ENCODE data around the gene KRT27. TPM values are rescaled to one million over a fixed set of nuclear protein-coding genes. Genes with fewer than 3 reads are reported as not detected.
A peak's percentile ranks its signal among the peaks of the same experiment; 100 is the strongest.

The KRT27 gene
- total and polyA plus RNA-seq, 9 of the 15 experiments (the other 6 are each of a cell fraction or from before 2014, with no cell fraction given), result 0.10 TPM; not detected in 8

DNA sequence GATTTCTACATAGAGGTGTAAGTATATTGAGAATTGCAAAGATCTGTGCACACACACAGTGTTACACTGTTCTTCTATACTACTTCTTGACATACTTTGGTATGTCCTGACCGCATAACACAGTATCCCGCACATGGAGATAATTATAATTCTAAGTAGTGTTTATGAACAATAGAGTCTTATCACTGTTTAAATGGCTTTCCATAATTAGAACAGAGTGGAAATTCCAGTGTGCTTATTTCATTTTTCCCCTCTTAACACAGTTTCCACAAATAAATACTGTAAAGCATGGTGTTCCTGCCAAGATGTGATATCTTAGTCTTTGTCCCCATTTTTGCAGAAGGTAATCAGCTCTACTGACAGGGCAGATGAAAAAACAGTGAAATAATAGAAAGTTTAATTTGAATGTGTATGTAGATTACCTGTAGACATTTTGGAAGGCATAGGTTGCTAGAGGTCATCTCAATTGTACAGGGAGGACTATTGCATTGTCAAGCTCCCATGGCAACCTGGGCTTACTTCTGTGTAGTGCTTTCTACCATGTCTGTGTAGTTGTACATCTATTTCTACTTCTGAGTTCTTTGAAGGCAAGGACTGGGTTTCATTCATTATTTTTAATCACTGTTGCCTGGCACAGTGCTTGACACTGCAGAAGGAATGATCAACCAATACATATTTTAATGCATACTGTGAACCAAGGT is 27.5 kb upstream of the KRT27 start:
- 42% methylated on average over 2 of the region's 2 CpGs for WGBS (ENCODE audit: insufficient coverage, low coverage, missing lambda C conversion rate)
- Histone ChIP-seq H3K4me3 (no peak overlapping the region), H2AFZ (ENCODE audit: low read depth, low read length) (no peak overlapping the region), H3K27ac (ENCODE audit: extremely low read depth, low read depth, low read length) (no peak overlapping the region), H4K20me1 (replicated peaks; ENCODE audit: control insufficient read depth, insufficient read depth, low read length) (no peaks in the 10 kb centered on the region), H3K4me1 (replicated peaks in 1 of 2; ENCODE audit: control insufficient read depth in 2 of 2, insufficient read depth in 2 of 2, low read length in 2 of 2) (no peaks in the 10 kb centered on the region; a peak in 1 of 5 replicates), H3K79me2 (ENCODE audit: control insufficient read depth, insufficient read depth, low read length) (no peaks in the 10 kb centered on the region), H3K36me3 (ENCODE audit: control insufficient read depth, insufficient read depth, low read length) (no peaks in the 10 kb centered on the region), H3K9me3 (replicated peaks; ENCODE audit: control insufficient read depth, insufficient read depth, low read depth, low read length) (no peaks in the 10 kb centered on the region), H3K9me1 (ENCODE audit: control insufficient read depth, insufficient read depth, low read length) (no peaks in the 10 kb centered on the region), H3K4me2 (ENCODE audit: insufficient read depth, low read length) (no peak overlapping the region), H3K9ac (ENCODE audit: insufficient read depth in 1 of 2, low read depth in 2 of 2, low read length in 2 of 2) (no peak overlapping the region), H3K27me3 (ENCODE audit: control insufficient read depth in 2 of 2, insufficient read depth in 2 of 2, low read length in 2 of 2) (peaks cover 3 to 10% of the 10 kb centered on the region in 2 experiments; a peak in 3 of 5 replicates)
- ChIA-PET POLR2A (interaction anchor here (1.2 to 2.0 kb wide), 3 partner anchors 9 to 881 kb away, joined by 3 to 8 read pairs (median 3); no protein-coding TSS in a partner anchor), CTCF (ENCODE audit: low intra/inter-chr PET ratio) (no interaction called here)
- ATAC-seq (no peak), FAIRE-seq (no peak), DNase-seq (ENCODE audit: extremely low read depth in 1 of 4, low spot score in 3 of 4) (no peak)
- intact Hi-C loops (cut with micrococcal nuclease) (no loop called here), in situ Hi-C loops (cut with MboI) (loop anchor here (10.0 kb wide), 1 partner anchor 95 kb away; no protein-coding TSS in a partner anchor)
- no TSS peak for BruUV-seq (replicated peaks)
- TF ChIP-seq KAT7 (CRISPR knock-in tag; IDR thresholded peaks at IDR 0.05; ENCODE audit: borderline replicate concordance) (no peak), RFX1 (IDR thresholded peaks at IDR 0.05) (peak; percentile 20; the same call in 1 of the 2 replicates)

DNA sequence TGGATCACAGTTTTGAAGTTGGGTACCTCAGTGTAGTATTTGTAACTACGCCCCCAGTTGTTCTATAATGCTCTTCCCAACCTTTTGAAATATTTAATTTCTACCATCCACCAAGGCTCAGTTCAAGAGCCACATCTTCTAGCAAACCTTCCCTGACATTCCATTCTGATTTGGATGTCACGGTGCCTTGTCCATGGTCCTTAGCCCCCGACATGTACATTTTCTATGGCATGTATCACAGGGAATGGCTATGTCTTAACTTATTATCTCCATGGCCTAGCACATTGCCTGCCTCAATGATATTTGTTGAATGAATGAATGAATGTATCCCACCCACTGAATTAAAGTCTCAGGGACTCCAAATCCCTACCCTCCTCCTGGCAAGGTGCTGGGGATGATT is 23.8 kb upstream of the KRT27 start:
- H3K9ac ChIP-seq (ENCODE audit: insufficient read depth in 1 of 2, low read depth in 2 of 2, low read length in 2 of 2), result no peak overlapping the region
- H3K9me1 ChIP-seq (ENCODE audit: control insufficient read depth, insufficient read depth, low read length), result no peaks in the 10 kb centered on the region
- POLR2A ChIA-PET, result interaction anchor here (0.8 kb wide), 1 partner anchor 973 kb away, joined by 3 read pairs; no protein-coding TSS in a partner anchor
- no peaks in the 10 kb centered on the region; a peak in 1 of 5 replicates for H3K4me1 ChIP-seq (replicated peaks in 1 of 2; ENCODE audit: control insufficient read depth in 2 of 2, insufficient read depth in 2 of 2, low read length in 2 of 2)
- no peaks in the 10 kb centered on the region for H3K79me2 ChIP-seq (ENCODE audit: control insufficient read depth, insufficient read depth, low read length)
- no peak for DNase-seq (ENCODE audit: extremely low read depth in 1 of 4, low spot score in 3 of 4)
- no peaks in the 10 kb centered on the region for H4K20me1 ChIP-seq (replicated peaks; ENCODE audit: control insufficient read depth, insufficient read depth, low read length)
- H3K36me3 ChIP-seq (ENCODE audit: control insufficient read depth, insufficient read depth, low read length), result no peaks in the 10 kb centered on the region
- no peak overlapping the region for H3K4me2 ChIP-seq (ENCODE audit: insufficient read depth, low read length)
- H2AFZ ChIP-seq (ENCODE audit: low read depth, low read length), result no peak overlapping the region
- intact Hi-C loops (cut with micrococcal nuclease) (no loop called here), in situ Hi-C loops (cut with MboI) (loop anchor here (10.0 kb wide), 1 partner anchor 99 kb away; no protein-coding TSS in a partner anchor)
- WGBS (ENCODE audit: insufficient coverage, low coverage, missing lambda C conversion rate), result 24% methylated on average over 3 of the region's 3 CpGs
- H3K27me3 ChIP-seq (ENCODE audit: control insufficient read depth in 2 of 2, insufficient read depth in 2 of 2, low read length in 2 of 2), result peaks cover 3 to 10% of the 10 kb centered on the region in 2 experiments; a peak in 4 of 5 replicates
- CTCF ChIA-PET (ENCODE audit: low intra/inter-chr PET ratio), result no interaction called here
- ATAC-seq, result no peak
- no peaks in the 10 kb centered on the region for H3K9me3 ChIP-seq (replicated peaks; ENCODE audit: control insufficient read depth, insufficient read depth, low read depth, low read length)
- BruUV-seq (replicated peaks), result no TSS peak
- no peak overlapping the region for H3K27ac ChIP-seq (ENCODE audit: extremely low read depth, low read depth, low read length)
- no peak for FAIRE-seq
- H3K4me3 ChIP-seq, result no peak overlapping the region
- TF ChIP-seq ZNF41 (CRISPR knock-in tag; conservative IDR thresholded peaks at IDR 0.05) (no peak), SMAD3 (CRISPR knock-in tag; conservative IDR thresholded peaks at IDR 0.05) (no peak), ZNF445 (CRISPR knock-in tag; IDR thresholded peaks at IDR 0.05; ENCODE audit: low read depth) (no peak), RBM15 (IDR thresholded peaks at IDR 0.05; ENCODE audit: insufficient read depth, low read length) (no peak), HDAC6 (IDR thresholded peaks at IDR 0.05; ENCODE audit: low read depth, low read length) (no peak), BCL6 (CRISPR knock-in tag; IDR thresholded peaks at IDR 0.05) (no peak)

Data from K562 (cell line).